NCI-H748 treated with DMSO at 0.1 percent for 48 hours (cell line): Measurements from ENCODE around the gene PPIP5K1.

ENCODE experiments used
- DNase-seq: peaks from one replicate; lab custom pipeline; 2025; lab: John Stamatoyannopoulos, UW

The PPIP5K1 gene

GRCh38 chr15:43488790-43489189, 101.2 kb downstream of the PPIP5K1 start:
- DNase-seq: no peak

GRCh38 chr15:43487271-43487895, 102.6 kb downstream of the PPIP5K1 start:
- DNase-seq: no peak

- no peak for DNase-seq
These were observed 105.6 kb downstream of the PPIP5K1 start for GRCh38 chr15:43484455-43484854.
